PC-3 (cell line): ENCODE data around the gene PSME2. TPM values are rescaled to one million over a fixed set of nuclear protein-coding genes. Genes with fewer than 3 reads are reported as not detected.

ENCODE experiments used
- ATAC-seq: fragments of 200-7000 bp; cut with Tn5 transposase; 2 replicates; pipeline ENCODE4 v1.9.1; 2020; ENCODE audit warnings: mild to moderate bottlenecking, moderate library complexity
- BruUV-seq: library from RNA; stranded (reverse); fragments of 400-500 nt; replicated peaks from 2 replicates; lab custom pipeline; 2021; lab: Mats Ljungman, UMichigan
- CTCF ChIA-PET: fragments of 300-600 bp; sonication (Branson Sonifier 250); formaldehyde crosslinking; loops from one replicate; lab custom pipeline; 2022; ENCODE audit warnings: antibody characterized with exemption; lab: Charles Lee
- POLR2A ChIA-PET: fragments of 300-600 bp; sonication (Branson Sonifier 250); formaldehyde crosslinking; loops from one replicate; lab custom pipeline; 2022; ENCODE audit warnings: antibody characterized with exemption; ENCODE audit not compliant: unreplicated experiment; lab: Charles Lee
- DNase-seq: peaks from one replicate; pipeline ENCODE4 v3.0.0-alpha.2; 2015
- H2AFZ ChIP-seq: fragments of 300-600 bp; sonication (generic); 2 replicates; pipeline ENCODE4 v1.6.0; 2016; ENCODE audit warnings: antibody characterized with exemption, low read length
- H3F3A ChIP-seq: fragments of 300-600 bp; sonication (generic); one replicate; pipeline ENCODE4 v1.6.0; 2017; ENCODE audit warnings: antibody characterized with exemption, low read length, control low read depth, mild to moderate bottlenecking; ENCODE audit not compliant: unreplicated experiment
- H3K27ac ChIP-seq: fragments of 300-600 bp; sonication (generic); 2 replicates; pipeline ENCODE4 v1.5.1; 2016; ENCODE audit warnings: mild to moderate bottlenecking, low read length
- H3K27me3 ChIP-seq: fragments of 300-600 bp; sonication (generic); 2 replicates; pipeline ENCODE4 v1.6.1; 2016; ENCODE audit warnings: low read length, mixed read lengths
- H3K36me3 ChIP-seq: fragments of 300-600 bp; sonication (generic); 2 replicates; pipeline ENCODE4 v1.6.1; 2016; ENCODE audit warnings: low read depth, mixed run types, low read length, mixed read lengths
- H3K4me1 ChIP-seq: fragments of 300-600 bp; sonication (generic); 2 replicates; pipeline ENCODE4 v1.5.1; 2016; ENCODE audit warnings: low read length; ENCODE audit not compliant: insufficient read depth
- H3K4me2 ChIP-seq: fragments of 300-600 bp; sonication (generic); 2 replicates; pipeline ENCODE4 v1.6.0; 2016; ENCODE audit warnings: low read length
- H3K4me3 ChIP-seq: fragments of 300-600 bp; sonication (generic); 2 replicates; pipeline ENCODE4 v1.5.1; 2016; ENCODE audit warnings: mild to moderate bottlenecking, low read length, mixed read lengths
- H3K79me2 ChIP-seq: fragments of 300-600 bp; sonication (generic); 2 replicates; pipeline ENCODE4 v1.6.1; 2017; ENCODE audit warnings: low read length, mixed read lengths
- H3K9ac ChIP-seq: fragments of 300-600 bp; sonication (generic); 2 replicates; pipeline ENCODE4 v1.6.0; 2016; ENCODE audit warnings: mild to moderate bottlenecking, low read length
- H3K9me2 ChIP-seq: fragments of 300-600 bp; sonication (generic); replicated peaks from 2 replicates; pipeline ENCODE4 v1.6.1; 2016; ENCODE audit warnings: mixed run types, low read length, mixed read lengths
- H3K9me3 ChIP-seq: fragments of 300-600 bp; sonication (generic); 2 replicates; pipeline ENCODE4 v1.6.1; 2016; ENCODE audit warnings: low read length, mixed read lengths
- H4K20me1 ChIP-seq: fragments of 300-600 bp; sonication (generic); 2 replicates; pipeline ENCODE4 v1.6.1; 2016; ENCODE audit warnings: low read length, mixed read lengths
- EZH2 ChIP-seq: fragments of 300-600 bp; sonication (generic); IDR thresholded peaks from one replicate; pipeline ENCODE4 v1.6.1; 2017; ENCODE audit warnings: antibody characterized with exemption, mild to moderate bottlenecking, low read length; ENCODE audit not compliant: unreplicated experiment
- EZH2phosphoT487 ChIP-seq: fragments of 300-600 bp; sonication (generic); IDR thresholded peaks from 2 replicates; pipeline ENCODE4 v1.6.1; 2018; ENCODE audit warnings: mild to moderate bottlenecking, antibody characterized with exemption, low read length, borderline replicate concordance
- intact Hi-C: fragments of 100-400 bp; cut with micrococcal nuclease; formaldehyde crosslinking; loops from 2 replicates; pipeline ENCODE4 v1.9.0; 2023
- total RNA-seq: library from RNA; depleted of rRNA; stranded (reverse); fragments of >200 nt; gene quantifications from 2 replicates; pipeline ENCODE4 v1.2.3, GENCODE V29; 2014
- TF ChIP-seq, protein P1 (sequence below): fragments of 300-600 bp; sonication (generic); conservative IDR thresholded peaks from 2 replicates; pipeline ENCODE4 v1.5.1; 2017; ENCODE audit warnings: antibody characterized with exemption, low read depth, mild to moderate bottlenecking, low read length

PSME2 gene
- total RNA-seq, 1 experiment from 2014 or later = 297 TPM

- BruUV-seq = no TSS peak
- CTCF ChIA-PET = no interaction called here
- POLR2A ChIA-PET = no interaction called here
Measured at GRCh38 chr14:24150993-24151392, 4.6 kb upstream of the PSME2 start.

DNA sequence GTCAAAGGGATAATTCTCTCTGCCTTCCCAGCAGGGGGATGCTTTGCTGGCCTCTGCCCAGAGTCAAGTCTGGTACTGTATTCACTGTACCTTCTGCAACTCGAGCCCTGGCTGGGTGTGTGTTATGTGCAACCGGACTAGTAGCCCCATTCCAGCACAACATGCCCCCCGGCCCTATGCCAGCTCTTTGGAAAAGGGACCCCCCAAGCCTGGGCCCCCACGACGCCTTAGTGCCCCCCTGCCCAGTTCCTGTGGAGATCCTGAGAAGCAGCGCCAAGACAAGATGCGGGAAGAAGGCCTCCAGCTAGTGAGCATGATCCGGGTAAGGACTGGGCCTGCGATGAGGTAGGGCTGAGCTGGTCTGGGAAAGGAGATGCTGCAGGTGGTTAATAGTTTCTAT, 4.2 kb upstream of the PSME2 start:
- intact Hi-C loops = no loop called here
- POLR2A ChIA-PET = no interaction called here
- peaks cover 12% of the 10 kb centered on the region for H3K4me1 ChIP-seq

More at GRCh38 chr14:24150993-24151392, 4.6 kb upstream of the PSME2 start:
- TF ChIP-seq, protein P1, sequence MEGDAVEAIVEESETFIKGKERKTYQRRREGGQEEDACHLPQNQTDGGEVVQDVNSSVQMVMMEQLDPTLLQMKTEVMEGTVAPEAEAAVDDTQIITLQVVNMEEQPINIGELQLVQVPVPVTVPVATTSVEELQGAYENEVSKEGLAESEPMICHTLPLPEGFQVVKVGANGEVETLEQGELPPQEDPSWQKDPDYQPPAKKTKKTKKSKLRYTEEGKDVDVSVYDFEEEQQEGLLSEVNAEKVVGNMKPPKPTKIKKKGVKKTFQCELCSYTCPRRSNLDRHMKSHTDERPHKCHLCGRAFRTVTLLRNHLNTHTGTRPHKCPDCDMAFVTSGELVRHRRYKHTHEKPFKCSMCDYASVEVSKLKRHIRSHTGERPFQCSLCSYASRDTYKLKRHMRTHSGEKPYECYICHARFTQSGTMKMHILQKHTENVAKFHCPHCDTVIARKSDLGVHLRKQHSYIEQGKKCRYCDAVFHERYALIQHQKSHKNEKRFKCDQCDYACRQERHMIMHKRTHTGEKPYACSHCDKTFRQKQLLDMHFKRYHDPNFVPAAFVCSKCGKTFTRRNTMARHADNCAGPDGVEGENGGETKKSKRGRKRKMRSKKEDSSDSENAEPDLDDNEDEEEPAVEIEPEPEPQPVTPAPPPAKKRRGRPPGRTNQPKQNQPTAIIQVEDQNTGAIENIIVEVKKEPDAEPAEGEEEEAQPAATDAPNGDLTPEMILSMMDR = no peak
- TF ChIP-seq EZH2phosphoT487 (no peak), EZH2 (no peak)
- Histone ChIP-seq H3K79me2 (peaks cover 30% of the 10 kb centered on the region), H3F3A (peaks cover 4% of the 10 kb centered on the region), H3K4me2 (no peak overlapping the region), H3K36me3 (peaks cover 38% of the 10 kb centered on the region; the same call in 1 of the 2 replicates), H3K4me1 (peaks cover 8% of the 10 kb centered on the region), H4K20me1 (no peaks in the 10 kb centered on the region), H3K4me3 (no peak overlapping the region), H3K9ac (no peak overlapping the region), H3K27ac (no peak overlapping the region), H3K9me2 (no peaks in the 10 kb centered on the region), H3K27me3 (no peaks in the 10 kb centered on the region), H3K9me3 (no peaks in the 10 kb centered on the region), H2AFZ (no peak overlapping the region)
- intact Hi-C loops = no loop called here
- ATAC-seq (no peak), DNase-seq (no peak)

GRCh38 chr14:24150061-24150460, 3.7 kb upstream of the PSME2 start:
- ATAC-seq = no peak
- Histone ChIP-seq H3K27me3 (no peaks in the 10 kb centered on the region), H3K27ac (no peak overlapping the region), H2AFZ (no peak overlapping the region), H3K9ac (no peak overlapping the region), H3K4me2 (no peak overlapping the region), H4K20me1 (no peaks in the 10 kb centered on the region), H3F3A (no peaks in the 10 kb centered on the region), H3K4me3 (no peak overlapping the region), H3K9me2 (no peaks in the 10 kb centered on the region), H3K36me3 (peaks cover 29% of the 10 kb centered on the region; the same call in 1 of the 2 replicates), H3K79me2 (peaks cover 39% of the 10 kb centered on the region), H3K4me1 (peaks cover 17% of the 10 kb centered on the region), H3K9me3 (no peaks in the 10 kb centered on the region)
- intact Hi-C loops = no loop called here
- TF ChIP-seq EZH2phosphoT487 (no peak), EZH2 (no peak)
- TF ChIP-seq, protein P1 = no peak
- DNase-seq = no peak
- POLR2A ChIA-PET = no interaction called here
- CTCF ChIA-PET = no interaction called here
- no TSS peak for BruUV-seq

More for the DNA sequence above, 4.2 kb upstream of the PSME2 start:
- no peak for TF ChIP-seq EZH2phosphoT487
- no peak for TF ChIP-seq EZH2
- TF ChIP-seq, protein P1 = no peak
- Histone ChIP-seq H3K79me2 (peaks cover 34% of the 10 kb centered on the region), H3K36me3 (peaks cover 34% of the 10 kb centered on the region; the same call in 1 of the 2 replicates), H3K4me2 (no peak overlapping the region), H3K27me3 (no peaks in the 10 kb centered on the region), H3K4me3 (no peak overlapping the region), H3K9ac (no peak overlapping the region), H3F3A (peaks cover 3% of the 10 kb centered on the region), H4K20me1 (no peaks in the 10 kb centered on the region), H2AFZ (no peak overlapping the region), H3K9me3 (no peaks in the 10 kb centered on the region), H3K9me2 (no peaks in the 10 kb centered on the region), H3K27ac (no peak overlapping the region)
- ATAC-seq (no peak), DNase-seq (no peak)
- CTCF ChIA-PET = no interaction called here
- no TSS peak for BruUV-seq
